HCT116 (cell line): Measurements from ENCODE around the gene BRD9. TPM values are rescaled to one million over a fixed set of nuclear protein-coding genes. Genes with fewer than 3 reads are reported as not detected.
"Not testable (repeated sequence)": the region's sequence is repeated elsewhere in the genome, so short reads cannot be mapped to it uniquely, and the experiment has no call there.

ENCODE experiments used
- ATAC-seq: fragments of 200-7000 bp; cut with Tn5 transposase; 2 replicates; pipeline ENCODE4 v1.9.1; 2020; ENCODE audit warnings: mild to moderate bottlenecking, moderate library complexity
- BruUV-seq: library from RNA; stranded (reverse); fragments of 400-500 nt; replicated peaks from 2 replicates; lab custom pipeline; 2021; lab: Mats Ljungman, UMichigan
- CTCF ChIA-PET: fragments of 300-600 bp; sonication (Branson Sonifier 250); formaldehyde crosslinking; loops from one replicate; lab custom pipeline; 2021; ENCODE audit warnings: antibody characterized with exemption; lab: Charles Lee
- POLR2A ChIA-PET: fragments of 300-600, 350-600 bp; sonication (Branson Sonifier 250); formaldehyde crosslinking; loops from one replicate; lab custom pipeline; 2021; ENCODE audit warnings: antibody characterized with exemption; lab: Charles Lee
- RAD21 ChIA-PET, 2 experiments: fragments of 300-600 bp; sonication (Branson Sonifier 250); formaldehyde crosslinking; loops; one replicate each; lab custom pipeline; 2023; ENCODE audit warnings: low total read pairs in 2 of 2; ENCODE audit not compliant: uncharacterized antibody in 2 of 2, unreplicated experiment in 2 of 2, low non-redundant PET in 1 of 2; lab: Charles Lee
- DNase-seq: peaks from one replicate; pipeline ENCODE4 v3.0.0-alpha.2; 2010; ENCODE audit warnings: low read depth, low spot score
- H2AFZ ChIP-seq: fragments of 200-600 bp; shearing (Covaris generic), sonication (generic); 2 replicates; pipeline ENCODE4 v1.6.1; 2017; ENCODE audit warnings: low read depth, mixed run types, mixed read lengths, antibody characterized with exemption, low read length; ENCODE audit not compliant: poor library complexity, severe bottlenecking
- H3K27ac ChIP-seq: 2 replicates; pipeline ENCODE4 v1.5.1; 2012; ENCODE audit warnings: low read depth, low read length
- H3K27me3 ChIP-seq: fragments of 200-600 bp; sonication (generic); 2 replicates; pipeline ENCODE4 v1.6.1; 2016; ENCODE audit warnings: mixed run types, low read length, mixed read lengths; ENCODE audit not compliant: insufficient read depth
- H3K36me3 ChIP-seq, 2 experiments: fragments of 200-500 bp in 1 of 2; fragments of 200-600 bp in 1 of 2; sonication (Bioruptor generic) in 1 of 2; sonication (generic) in 1 of 2; 2 replicates each; pipeline versions ENCODE4 v1.5.1 to v1.6.1; 2014 to 2016; ENCODE audit warnings: low read length in 2 of 2, inconsistent platforms in 1 of 2, mixed read lengths in 1 of 2, mixed run types in 1 of 2; ENCODE audit not compliant: insufficient read depth in 2 of 2, control insufficient read depth in 1 of 2
- H3K4me1 ChIP-seq, 2 experiments: fragments of 200-600 bp in 1 of 2; sonication (generic) in 1 of 2; 2 replicates each; pipeline versions ENCODE4 v1.5.1 to v1.6.1; 2012 to 2017; ENCODE audit warnings: low read length in 2 of 2, inconsistent platforms in 1 of 2, mild to moderate bottlenecking in 1 of 2, mixed read lengths in 1 of 2, mixed run types in 1 of 2, moderate library complexity in 1 of 2; ENCODE audit not compliant: insufficient read depth in 2 of 2, control insufficient read depth in 1 of 2
- H3K4me2 ChIP-seq: fragments of 200-600 bp; sonication (generic); 2 replicates; pipeline ENCODE4 v1.6.1; 2017; ENCODE audit warnings: mixed run types, low read length, mixed read lengths
- H3K4me3 ChIP-seq, 2 experiments: fragments of 200-600 bp in 1 of 2; sonication (generic) in 1 of 2; replicated peaks in 1 of 2; 2 replicates each; pipeline ENCODE4 v1.5.1; 2011 to 2016; ENCODE audit warnings: low read length in 2 of 2, control low read depth in 1 of 2, low read depth in 1 of 2, mild to moderate bottlenecking in 1 of 2, mixed read lengths in 1 of 2, mixed run types in 1 of 2
- H3K79me2 ChIP-seq: fragments of 200-600 bp; sonication (generic); 2 replicates; pipeline ENCODE4 v1.6.1; 2017; ENCODE audit warnings: mild to moderate bottlenecking, mixed run types, low read length, moderate library complexity, mixed read lengths; ENCODE audit not compliant: insufficient read depth
- H3K9ac ChIP-seq: fragments of 200-600 bp; sonication (generic); 2 replicates; pipeline ENCODE4 v1.6.1; 2016; ENCODE audit warnings: low read length, mixed read lengths
- H3K9me2 ChIP-seq: fragments of 200-600 bp; sonication (generic), shearing (Covaris generic); 2 replicates; pipeline ENCODE4 v1.6.1; 2017; ENCODE audit warnings: mixed run types, mild to moderate bottlenecking, moderate library complexity; ENCODE audit not compliant: insufficient read depth
- H3K9me3 ChIP-seq, 2 experiments: fragments of 200-500 bp in 1 of 2; fragments of 200-600 bp in 1 of 2; sonication (Bioruptor generic) in 1 of 2; sonication (generic) in 1 of 2; 2 replicates each; pipeline ENCODE4 v1.6.1; 2014 to 2017; ENCODE audit warnings: low read length in 2 of 2, mixed read lengths in 2 of 2, inconsistent platforms in 1 of 2, low read depth in 1 of 2, mild to moderate bottlenecking in 1 of 2, mixed run types in 1 of 2, moderate library complexity in 1 of 2; ENCODE audit not compliant: control insufficient read depth in 1 of 2, insufficient read depth in 1 of 2
- H4K20me1 ChIP-seq: fragments of 200-600 bp; sonication (generic), shearing (Covaris generic); 2 replicates; pipeline ENCODE4 v1.6.1; 2017; ENCODE audit warnings: mixed run types, mild to moderate bottlenecking, moderate library complexity; ENCODE audit not compliant: insufficient read depth
- ELF1 ChIP-seq: IDR thresholded peaks from 2 replicates; pipeline ENCODE4 v1.6.1; 2012; ENCODE audit warnings: low read depth, borderline replicate concordance
- EZH2phosphoT487 ChIP-seq: fragments of 200-600 bp; IDR thresholded peaks from 2 replicates; pipeline ENCODE4 v1.6.1; 2018; ENCODE audit warnings: antibody characterized with exemption, borderline replicate concordance
- JUND ChIP-seq: IDR thresholded peaks from 2 replicates; pipeline ENCODE4 v1.6.1; 2012
- RAD21 ChIP-seq: IDR thresholded peaks from 2 replicates; pipeline ENCODE4 v1.6.1; 2012; ENCODE audit warnings: low read depth, mild to moderate bottlenecking
- YY1 ChIP-seq: IDR thresholded peaks from 2 replicates; pipeline ENCODE4 v1.6.1; 2011; ENCODE audit warnings: low read length, low read depth, moderate library complexity, mild to moderate bottlenecking; ENCODE audit not compliant: insufficient replicate concordance; ENCODE audit errors: extremely low read depth
- intact Hi-C: fragments of 100-400 bp; cut with micrococcal nuclease; formaldehyde crosslinking; loops from 2 replicates; pipeline ENCODE4 v1.10.0; 2022
- total RNA-seq: library from RNA; stranded (reverse); gene quantifications from one replicate; pipeline ENCODE4 v1.2.1, GENCODE V29; 2021; ENCODE audit not compliant: unreplicated experiment
- TF ChIP-seq, protein P1 (sequence below): IDR thresholded peaks from 2 replicates; pipeline ENCODE4 v1.6.1; 2012; ENCODE audit warnings: low read depth

Gene BRD9
- total RNA-seq, 1 experiment from 2014 or later, result 54.6 TPM

DNA sequence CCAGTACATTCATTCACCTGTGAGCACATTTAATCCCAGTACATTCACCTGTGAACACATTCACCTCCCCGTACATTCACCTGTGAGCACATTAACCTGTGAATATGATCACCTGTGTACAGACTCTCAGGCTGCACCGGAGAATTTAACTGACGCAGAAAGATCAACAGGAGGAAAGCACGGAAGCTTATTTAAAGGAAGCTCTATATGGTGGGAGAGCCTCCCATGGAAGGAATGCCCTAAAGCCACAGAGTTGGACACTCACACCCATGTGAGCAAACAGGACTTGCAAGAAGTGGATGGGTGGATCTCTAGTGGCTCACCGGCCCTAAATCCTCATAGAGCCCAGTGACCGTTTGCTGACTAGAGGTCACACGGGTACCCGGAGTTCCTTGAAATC lies 38.3 kb upstream of the BRD9 start:
- Histone ChIP-seq H2AFZ (no peak overlapping the region), H4K20me1 (no peaks in the 10 kb centered on the region), H3K4me2 (no peak overlapping the region), H3K4me3 (no peak overlapping the region), H3K9ac (no peak overlapping the region), H3K27me3 (peaks cover 7% of the 10 kb centered on the region; the same call in 1 of the 2 replicates), H3K36me3 (no peaks in the 10 kb centered on the region), H3K9me2 (no peaks in the 10 kb centered on the region), H3K79me2 (no peaks in the 10 kb centered on the region), H3K9me3 (no peaks in the 10 kb centered on the region), H3K27ac (no peak overlapping the region), H3K4me1 (no peaks in the 10 kb centered on the region)
- POLR2A ChIA-PET, result no interaction called here
- intact Hi-C loops, result no loop called here
- RAD21 ChIA-PET, result no interaction called here
- CTCF ChIA-PET, result no interaction called here
- DNase-seq, result no peak
- TF ChIP-seq YY1 (no peak), RAD21 (no peak), EZH2phosphoT487 (no peak)
- TF ChIP-seq, protein P1, sequence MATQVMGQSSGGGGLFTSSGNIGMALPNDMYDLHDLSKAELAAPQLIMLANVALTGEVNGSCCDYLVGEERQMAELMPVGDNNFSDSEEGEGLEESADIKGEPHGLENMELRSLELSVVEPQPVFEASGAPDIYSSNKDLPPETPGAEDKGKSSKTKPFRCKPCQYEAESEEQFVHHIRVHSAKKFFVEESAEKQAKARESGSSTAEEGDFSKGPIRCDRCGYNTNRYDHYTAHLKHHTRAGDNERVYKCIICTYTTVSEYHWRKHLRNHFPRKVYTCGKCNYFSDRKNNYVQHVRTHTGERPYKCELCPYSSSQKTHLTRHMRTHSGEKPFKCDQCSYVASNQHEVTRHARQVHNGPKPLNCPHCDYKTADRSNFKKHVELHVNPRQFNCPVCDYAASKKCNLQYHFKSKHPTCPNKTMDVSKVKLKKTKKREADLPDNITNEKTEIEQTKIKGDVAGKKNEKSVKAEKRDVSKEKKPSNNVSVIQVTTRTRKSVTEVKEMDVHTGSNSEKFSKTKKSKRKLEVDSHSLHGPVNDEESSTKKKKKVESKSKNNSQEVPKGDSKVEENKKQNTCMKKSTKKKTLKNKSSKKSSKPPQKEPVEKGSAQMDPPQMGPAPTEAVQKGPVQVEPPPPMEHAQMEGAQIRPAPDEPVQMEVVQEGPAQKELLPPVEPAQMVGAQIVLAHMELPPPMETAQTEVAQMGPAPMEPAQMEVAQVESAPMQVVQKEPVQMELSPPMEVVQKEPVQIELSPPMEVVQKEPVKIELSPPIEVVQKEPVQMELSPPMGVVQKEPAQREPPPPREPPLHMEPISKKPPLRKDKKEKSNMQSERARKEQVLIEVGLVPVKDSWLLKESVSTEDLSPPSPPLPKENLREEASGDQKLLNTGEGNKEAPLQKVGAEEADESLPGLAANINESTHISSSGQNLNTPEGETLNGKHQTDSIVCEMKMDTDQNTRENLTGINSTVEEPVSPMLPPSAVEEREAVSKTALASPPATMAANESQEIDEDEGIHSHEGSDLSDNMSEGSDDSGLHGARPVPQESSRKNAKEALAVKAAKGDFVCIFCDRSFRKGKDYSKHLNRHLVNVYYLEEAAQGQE, result no peak
- no peak for ATAC-seq
- no TSS peak for BruUV-seq

DNA sequence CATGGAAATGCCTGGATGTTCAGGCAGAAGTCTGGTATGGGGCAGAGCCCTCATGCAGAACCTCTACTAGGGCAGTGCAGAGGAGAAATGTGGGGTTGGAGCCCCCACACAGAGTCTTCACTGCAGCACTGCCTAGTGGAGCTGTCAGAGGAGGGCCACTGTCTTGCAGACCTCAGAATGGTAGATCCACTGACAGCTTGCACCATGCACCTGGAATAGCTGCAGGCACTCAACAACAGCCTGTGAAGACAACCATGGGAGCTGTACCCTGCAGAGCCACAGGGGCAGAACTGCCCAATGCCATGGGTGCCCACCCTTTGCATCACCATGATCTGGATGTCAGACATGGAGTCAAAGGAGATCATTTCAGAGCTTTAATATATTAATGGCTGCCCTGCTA lies 37.0 kb upstream of the BRD9 start:
- Histone ChIP-seq H3K4me3 (no peak overlapping the region), H3K4me2 (no peak overlapping the region), H4K20me1 (no peaks in the 10 kb centered on the region), H3K27me3 (no peaks in the 10 kb centered on the region), H3K4me1 (no peaks in the 10 kb centered on the region), H3K79me2 (no peaks in the 10 kb centered on the region)
- ChIA-PET CTCF (no interaction called here), POLR2A (no interaction called here)
- intact Hi-C loops, result no loop called here
- no peak for ATAC-seq
- TF ChIP-seq JUND (no peak), ELF1 (no peak)
- TF ChIP-seq, all 23 proteins: peak for 0
- H3K9me2 ChIP-seq, result no peaks in the 10 kb centered on the region
- no TSS peak for BruUV-seq
- no peaks in the 10 kb centered on the region for H3K36me3 ChIP-seq
- no peak overlapping the region for H3K27ac ChIP-seq
- no peak overlapping the region for H2AFZ ChIP-seq
- H3K9ac ChIP-seq, result no peak overlapping the region
- no peak for DNase-seq
- RAD21 ChIA-PET, result no interaction called here
- H3K9me3 ChIP-seq, result no peaks in the 10 kb centered on the region

DNA sequence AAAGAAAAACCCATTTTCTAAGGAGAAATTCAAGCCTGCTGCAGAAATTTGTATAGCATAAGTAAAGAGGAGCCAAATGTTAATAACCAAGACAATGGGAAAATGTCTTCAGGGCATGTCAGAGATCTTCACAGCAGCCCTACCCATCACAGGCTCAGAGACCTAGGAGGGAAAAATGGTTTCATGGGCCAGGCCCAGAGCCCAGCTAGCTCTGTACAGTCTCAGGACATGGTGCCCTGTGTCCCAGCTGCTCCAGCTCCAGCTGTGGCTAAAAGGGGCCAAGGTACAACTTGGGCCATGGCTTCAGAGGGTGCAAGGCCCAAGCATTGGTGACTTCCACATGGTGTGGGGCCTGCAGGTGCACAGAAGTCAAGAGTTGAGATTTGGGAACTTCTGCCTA lies 36.6 kb upstream of the BRD9 start:
- not testable (repeated sequence) for H4K20me1 ChIP-seq, DNase-seq

More for the DNA sequence above, 36.6 kb upstream of the BRD9 start:
- H3K9ac ChIP-seq, H3K79me2 ChIP-seq, CTCF ChIA-PET, H3K9me3 ChIP-seq, H3K36me3 ChIP-seq, H3K4me3 ChIP-seq, RAD21 ChIA-PET, ATAC-seq, intact Hi-C loops, H2AFZ ChIP-seq, H3K4me1 ChIP-seq, H3K27ac ChIP-seq, H3K27me3 ChIP-seq, H3K9me2 ChIP-seq, POLR2A ChIA-PET, BruUV-seq, H3K4me2 ChIP-seq: not testable (repeated sequence)
